H1 (cell line): ENCODE measurements around the gene EFR3B.

Experiments
- ASH2L ChIP-seq: fragments of 200-600, 300-600 bp; sonication (generic); IDR thresholded peaks from one replicate; pipeline ENCODE4 v1.7.1; 2017; ENCODE audit warnings: low read length
- ATF3 ChIP-seq: IDR thresholded peaks from 2 replicates; pipeline ENCODE4 v1.6.1; 2011; ENCODE audit warnings: low read depth, mild to moderate bottlenecking, low read length; ENCODE audit not compliant: insufficient read depth
- CHD2 ChIP-seq: IDR thresholded peaks from 2 replicates; pipeline ENCODE4 v1.6.1; 2012; ENCODE audit warnings: low read length, improper control_type of control experiment
- CTCF ChIP-seq, 3 experiments: IDR thresholded peaks; 1 replicate in 2 of 3; 2 replicates in 1 of 3; pipeline versions ENCODE4 v1.5.1 to v1.6.1; 2011; ENCODE audit warnings: low read length in 3 of 3, mild to moderate bottlenecking in 3 of 3, inconsistent platforms in 2 of 3, low read depth in 1 of 3, moderate library complexity in 1 of 3; ENCODE audit not compliant: insufficient read depth in 1 of 3; ENCODE audit errors: control extremely low read depth in 1 of 3
- MAX ChIP-seq: IDR thresholded peaks from 2 replicates; pipeline ENCODE4 v1.6.1; 2012; ENCODE audit warnings: inconsistent platforms
- SIN3A ChIP-seq, 2 experiments: IDR thresholded peaks in 1 of 2; conservative IDR thresholded peaks in 1 of 2; 2 replicates each; pipeline ENCODE4 v1.6.1; 2011 to 2012; ENCODE audit warnings: low read length in 2 of 2, improper control_type of control experiment in 1 of 2, low read depth in 1 of 2, mild to moderate bottlenecking in 1 of 2

- TF ChIP-seq ASH2L (no peak), CHD2 (no peak), SIN3A (conservative IDR thresholded peaks at IDR 0.05 in 1 of 2, IDR thresholded peaks at IDR 0.05 in 1 of 2; ENCODE audit: low read depth in 1 of 2, low read length in 2 of 2) (no peak), ATF3 (no peak), MAX (no peak), CTCF (IDR thresholded peaks at IDR 0.05; ENCODE audit: control extremely low read depth in 1 of 3, insufficient read depth in 1 of 3, low read depth in 1 of 3, low read length in 3 of 3) (no peak)
Observed at GRCh38 chr2:25160376-25160775, 118.5 kb downstream of the EFR3B start.
